Measurements from ENCODE around the gene BOC.
"Not testable (repeated sequence)": the region's sequence is repeated elsewhere in the genome, so short reads cannot be mapped to it uniquely, and the experiment has no call there.

BOC gene, protein sequence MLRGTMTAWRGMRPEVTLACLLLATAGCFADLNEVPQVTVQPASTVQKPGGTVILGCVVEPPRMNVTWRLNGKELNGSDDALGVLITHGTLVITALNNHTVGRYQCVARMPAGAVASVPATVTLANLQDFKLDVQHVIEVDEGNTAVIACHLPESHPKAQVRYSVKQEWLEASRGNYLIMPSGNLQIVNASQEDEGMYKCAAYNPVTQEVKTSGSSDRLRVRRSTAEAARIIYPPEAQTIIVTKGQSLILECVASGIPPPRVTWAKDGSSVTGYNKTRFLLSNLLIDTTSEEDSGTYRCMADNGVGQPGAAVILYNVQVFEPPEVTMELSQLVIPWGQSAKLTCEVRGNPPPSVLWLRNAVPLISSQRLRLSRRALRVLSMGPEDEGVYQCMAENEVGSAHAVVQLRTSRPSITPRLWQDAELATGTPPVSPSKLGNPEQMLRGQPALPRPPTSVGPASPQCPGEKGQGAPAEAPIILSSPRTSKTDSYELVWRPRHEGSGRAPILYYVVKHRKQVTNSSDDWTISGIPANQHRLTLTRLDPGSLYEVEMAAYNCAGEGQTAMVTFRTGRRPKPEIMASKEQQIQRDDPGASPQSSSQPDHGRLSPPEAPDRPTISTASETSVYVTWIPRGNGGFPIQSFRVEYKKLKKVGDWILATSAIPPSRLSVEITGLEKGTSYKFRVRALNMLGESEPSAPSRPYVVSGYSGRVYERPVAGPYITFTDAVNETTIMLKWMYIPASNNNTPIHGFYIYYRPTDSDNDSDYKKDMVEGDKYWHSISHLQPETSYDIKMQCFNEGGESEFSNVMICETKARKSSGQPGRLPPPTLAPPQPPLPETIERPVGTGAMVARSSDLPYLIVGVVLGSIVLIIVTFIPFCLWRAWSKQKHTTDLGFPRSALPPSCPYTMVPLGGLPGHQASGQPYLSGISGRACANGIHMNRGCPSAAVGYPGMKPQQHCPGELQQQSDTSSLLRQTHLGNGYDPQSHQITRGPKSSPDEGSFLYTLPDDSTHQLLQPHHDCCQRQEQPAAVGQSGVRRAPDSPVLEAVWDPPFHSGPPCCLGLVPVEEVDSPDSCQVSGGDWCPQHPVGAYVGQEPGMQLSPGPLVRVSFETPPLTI

DNA sequence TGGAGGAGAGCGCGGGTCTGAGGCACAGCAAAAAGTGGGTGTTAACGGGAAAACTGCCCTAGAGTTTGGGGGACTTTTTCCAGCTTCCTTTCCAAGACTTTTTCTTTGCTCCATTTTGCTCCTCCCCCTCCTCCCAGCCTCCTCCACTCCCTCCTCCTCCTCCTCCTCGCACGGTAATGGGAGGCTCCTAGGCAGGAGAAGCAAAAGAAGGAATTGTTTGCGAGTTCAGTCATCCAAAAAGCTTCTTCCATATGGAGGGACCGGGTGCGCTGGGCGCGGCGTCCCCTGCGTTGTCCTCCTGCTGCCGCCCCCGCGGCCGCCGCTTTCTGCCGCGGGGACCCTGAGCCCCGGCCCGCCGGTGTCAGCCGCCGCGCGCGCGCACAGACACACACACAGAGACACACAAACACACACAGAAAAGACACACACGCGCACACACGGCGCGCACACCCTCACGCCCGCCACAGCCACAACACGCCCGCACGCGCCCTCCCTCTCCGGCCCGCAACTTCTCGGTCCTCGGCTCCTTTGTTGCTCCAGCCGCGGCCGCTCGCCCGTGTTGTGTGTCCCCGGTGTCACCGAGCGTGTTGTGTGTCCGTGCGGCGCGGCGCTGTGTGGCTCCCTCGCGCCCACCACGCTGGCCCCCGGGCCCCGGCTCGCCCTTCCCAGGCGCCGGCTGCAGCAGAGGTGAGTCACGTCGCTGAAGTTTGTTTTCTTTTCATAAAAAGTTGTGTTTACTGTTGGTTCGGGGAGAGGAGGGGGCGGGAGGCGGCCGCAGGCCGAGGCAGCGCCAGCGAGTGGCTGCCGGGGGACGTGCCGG is at the start of gene BOC:
Gene BOC, plus strand, starts transcription at position 228 of the 820 bp plus-strand sequence. CDS start 38,246 bp downstream, outside the sequence.
- no peak for DNase-seq (ENCODE audit: low read depth)

DNA sequence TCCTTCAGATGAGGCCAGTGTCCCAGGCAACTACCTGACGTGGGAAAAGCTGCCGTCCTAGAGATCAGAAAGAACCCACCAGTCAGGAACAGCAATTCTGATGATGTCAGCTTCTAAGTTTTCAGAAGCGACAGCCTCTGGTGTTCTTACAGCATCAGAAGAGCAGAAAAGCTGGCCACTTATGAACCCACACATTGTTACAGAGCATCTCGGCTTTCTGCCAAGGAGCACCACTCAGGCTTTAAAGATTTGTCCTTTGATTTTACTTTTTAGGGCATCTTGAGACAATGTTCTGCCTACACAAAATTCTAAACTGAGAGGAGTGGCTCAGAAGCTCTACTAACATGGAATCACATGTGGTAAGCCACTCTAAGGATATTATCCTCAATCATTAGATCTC is 49.7 kb upstream of the BOC start:
- no peak for DNase-seq (ENCODE audit: low read depth)

DNA sequence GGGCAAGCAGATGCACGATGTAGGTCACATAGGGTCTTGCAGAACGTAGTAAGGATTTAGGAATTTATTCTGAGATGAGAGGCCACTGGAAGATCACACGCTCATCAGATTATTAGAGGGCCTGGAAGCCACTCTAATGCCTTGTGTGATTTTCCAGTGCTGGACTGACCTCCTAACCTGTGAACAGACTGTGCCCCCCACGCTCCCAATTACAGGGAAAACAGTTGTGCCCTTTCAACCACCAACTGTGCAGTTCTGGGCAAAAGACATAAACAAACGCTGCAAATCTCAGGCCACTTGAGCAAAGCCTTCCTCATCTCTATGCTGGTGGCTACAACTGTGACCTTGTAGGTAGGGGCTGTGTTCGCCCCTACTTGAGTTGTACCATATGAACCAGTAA is 48.2 kb upstream of the BOC start:
- DNase-seq (ENCODE audit: low read depth), result no peak

DNA sequence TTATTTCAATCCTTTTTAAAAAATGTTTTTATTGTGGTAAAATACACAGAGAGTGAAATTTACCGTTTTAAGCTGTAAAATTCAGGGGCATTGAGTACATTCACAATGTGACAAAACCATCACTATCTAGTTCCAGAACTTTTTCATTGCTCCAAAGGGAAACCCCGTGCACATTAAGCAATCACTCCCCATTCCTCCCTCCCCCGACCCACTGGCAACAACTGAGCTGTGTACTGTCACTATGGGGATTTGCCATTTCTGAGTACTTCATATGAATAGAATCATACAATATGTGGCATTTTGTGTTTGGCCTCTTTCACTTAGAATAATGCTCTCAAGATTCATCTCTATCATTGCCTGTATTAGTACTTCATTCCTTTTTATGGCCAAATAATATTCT is 45.5 kb upstream of the BOC start:
- no peak for DNase-seq (ENCODE audit: low read depth)

DNA sequence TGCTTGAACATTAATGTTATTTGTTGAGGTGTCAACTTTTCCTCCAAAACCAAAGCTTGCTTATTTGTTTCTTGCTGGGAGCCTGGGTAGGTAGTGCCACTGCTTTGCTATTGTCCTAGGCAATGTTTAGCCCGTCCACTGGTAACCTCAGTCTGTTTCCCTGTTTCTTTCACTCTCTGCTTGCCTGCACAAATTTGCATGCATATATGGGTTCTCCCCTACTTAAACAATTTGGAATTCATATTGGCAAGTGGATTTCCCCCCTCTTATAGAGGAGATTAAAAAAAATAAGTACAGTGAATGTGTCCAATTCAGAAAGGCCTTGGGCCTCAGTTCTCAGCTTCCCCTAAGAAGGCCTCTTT is 45.0 kb upstream of the BOC start:
- no peak for DNase-seq (ENCODE audit: low read depth)

DNA sequence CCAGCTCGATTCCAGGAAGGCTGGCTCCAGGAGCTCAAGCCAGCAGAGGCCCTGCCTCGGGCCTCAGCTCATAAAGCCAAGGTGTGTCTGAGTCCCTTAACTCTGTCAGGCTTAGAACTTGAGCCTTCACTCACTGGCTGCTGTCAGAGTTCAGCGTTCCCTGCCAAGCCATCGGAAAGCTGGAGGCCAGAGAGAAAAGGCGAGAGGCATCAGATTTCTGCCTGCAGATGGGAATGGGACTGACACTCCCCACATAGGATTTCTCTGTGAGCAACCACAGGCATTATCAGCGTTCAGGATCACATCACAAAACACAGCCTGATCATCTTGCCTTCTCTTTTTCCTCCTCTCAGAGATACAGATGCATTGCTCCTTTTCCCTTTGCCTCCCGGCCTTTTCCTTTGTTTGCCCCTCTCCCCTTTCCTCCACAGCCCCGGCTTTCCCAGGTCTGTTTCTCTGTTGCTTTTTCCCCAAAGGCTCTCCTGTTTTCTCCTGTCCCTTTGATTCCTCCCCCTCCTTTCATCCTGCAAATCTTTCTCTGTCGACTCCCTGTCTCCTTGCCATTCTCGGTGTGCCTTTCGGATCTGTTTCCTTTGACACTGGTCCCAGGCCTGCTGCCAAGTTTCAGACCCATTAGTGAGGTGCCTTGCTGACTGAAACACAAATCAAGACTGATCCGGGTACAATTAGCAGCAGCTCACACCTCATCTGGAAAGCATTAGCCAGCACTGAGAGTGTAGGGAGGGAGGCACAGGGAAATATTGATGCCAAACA is 44.5 kb upstream of the BOC start:
- DNase-seq (ENCODE audit: low read depth), result peak; percentile 55

DNA sequence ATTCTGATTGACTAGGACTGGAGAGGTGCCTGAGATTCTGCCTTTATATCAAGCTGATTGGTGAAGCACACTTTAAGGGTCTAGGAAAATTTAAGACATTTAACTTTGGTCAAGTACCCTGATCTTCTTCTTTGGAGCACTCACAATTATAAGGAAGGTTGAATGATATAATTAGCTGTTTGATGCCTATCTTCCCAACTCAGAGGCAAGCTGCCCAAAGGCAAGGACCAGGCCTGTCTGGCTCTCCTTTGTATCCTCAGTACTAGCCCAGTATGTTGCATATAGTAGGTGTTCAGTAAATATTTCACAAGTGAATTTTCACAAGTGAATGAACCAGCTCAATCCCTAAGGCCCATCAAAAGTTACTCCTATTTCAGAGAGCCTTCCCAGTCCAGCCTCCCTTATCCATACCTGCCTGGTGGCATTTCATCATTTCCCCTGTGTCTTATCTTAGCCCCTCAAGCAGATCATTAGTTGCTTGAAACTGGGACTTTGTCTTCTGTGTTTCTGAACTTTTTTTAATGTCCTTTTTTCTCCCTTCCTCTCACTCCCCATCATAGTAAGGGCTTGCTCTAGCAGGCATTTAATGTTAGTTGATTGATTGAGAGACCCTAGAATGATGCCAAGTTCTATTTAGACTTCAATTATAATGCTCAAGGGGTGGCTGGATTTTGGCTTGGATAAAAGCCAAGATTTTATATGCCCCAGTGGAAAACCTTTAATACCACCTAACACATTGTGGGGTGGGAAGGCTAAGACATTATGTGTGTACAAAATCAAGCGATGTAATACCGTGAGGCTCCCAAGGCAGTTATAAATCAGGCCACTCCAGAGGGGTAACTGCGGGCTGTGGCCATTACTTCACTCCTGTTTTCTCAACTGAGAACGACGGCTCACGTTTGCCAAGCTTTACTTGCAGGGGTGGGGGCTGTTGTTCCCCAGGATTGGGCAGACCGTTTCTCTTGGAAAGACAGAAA is 43.2 kb upstream of the BOC start:
- no peak for DNase-seq (ENCODE audit: low read depth)

DNA sequence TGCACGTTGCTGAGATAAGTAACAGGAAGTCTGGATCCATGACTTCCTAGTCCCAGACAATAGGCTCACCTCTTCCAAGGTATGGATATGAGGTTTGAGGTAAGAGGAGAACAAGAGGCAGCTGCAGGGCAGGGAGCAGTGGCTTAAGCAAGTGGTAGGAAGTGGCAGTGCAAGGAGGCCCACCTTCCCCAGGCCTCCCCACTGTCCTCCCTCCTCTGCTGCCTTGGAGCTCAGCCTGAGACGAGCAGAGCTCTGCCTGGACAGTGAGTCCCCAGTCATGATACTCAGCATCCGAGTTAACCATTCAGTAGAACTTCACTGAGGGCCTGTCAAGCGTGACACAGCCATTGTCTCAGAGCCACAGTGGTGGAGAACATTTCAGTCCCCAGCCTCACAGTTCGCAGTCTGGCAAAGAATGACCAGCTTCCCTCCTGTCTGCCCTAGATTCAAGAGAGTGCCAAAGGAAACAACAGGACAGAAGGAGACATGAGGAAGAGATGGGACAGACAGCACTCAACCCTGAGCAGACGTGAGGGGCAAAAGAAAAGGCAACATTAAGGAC is 41.4 kb upstream of the BOC start:
- no peak for DNase-seq (ENCODE audit: low read depth)

DNA sequence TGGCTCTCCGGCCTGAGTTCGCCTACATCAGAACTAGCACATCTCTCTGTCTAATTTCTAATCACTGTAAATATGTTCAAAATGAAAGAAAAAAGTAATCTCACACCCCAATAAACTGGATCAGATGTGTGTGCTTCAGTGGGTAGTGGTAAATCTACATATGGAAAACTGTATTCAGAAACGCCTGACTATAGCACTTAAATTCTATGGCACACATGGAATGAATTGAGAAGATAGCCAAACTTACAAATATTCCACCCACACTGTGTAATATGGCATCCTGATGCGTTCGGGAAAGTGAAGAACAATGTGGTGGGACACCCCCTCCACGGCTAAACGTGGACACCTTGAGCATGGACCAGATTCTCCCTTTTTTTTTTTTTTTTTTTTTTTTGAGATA is 40.6 kb upstream of the BOC start:
- DNase-seq (ENCODE audit: low read depth), result no peak

DNA sequence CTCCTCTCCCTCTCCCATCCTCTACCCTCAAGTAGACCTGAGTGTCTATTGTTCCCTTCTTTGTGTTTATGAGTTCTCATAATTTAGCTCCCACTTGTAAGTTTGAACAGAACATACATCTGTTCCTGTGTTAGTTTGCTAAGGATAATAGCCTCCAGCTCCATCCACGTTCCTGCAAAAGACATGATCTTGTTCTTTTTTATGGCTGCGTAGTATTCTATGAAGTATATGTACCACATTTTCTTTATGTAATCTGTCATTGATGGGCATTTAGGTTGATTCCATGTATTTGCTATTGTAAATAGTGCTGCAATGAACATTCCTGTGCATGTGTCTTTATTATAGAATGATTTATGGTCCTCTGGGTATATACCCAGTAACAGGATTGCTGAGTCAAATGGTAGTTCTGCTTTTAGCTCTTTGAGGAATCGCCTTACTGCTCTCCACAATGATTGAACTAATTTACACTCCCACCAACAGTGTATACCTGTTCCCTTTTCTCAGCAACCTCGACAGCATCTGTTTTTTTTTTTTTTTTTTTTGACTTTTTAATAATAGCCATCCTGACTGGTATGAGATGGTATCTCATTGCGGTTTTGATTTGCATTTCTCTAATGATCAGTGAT is 39.6 kb upstream of the BOC start:
- not testable (repeated sequence) for DNase-seq (ENCODE audit: low read depth)

DNA sequence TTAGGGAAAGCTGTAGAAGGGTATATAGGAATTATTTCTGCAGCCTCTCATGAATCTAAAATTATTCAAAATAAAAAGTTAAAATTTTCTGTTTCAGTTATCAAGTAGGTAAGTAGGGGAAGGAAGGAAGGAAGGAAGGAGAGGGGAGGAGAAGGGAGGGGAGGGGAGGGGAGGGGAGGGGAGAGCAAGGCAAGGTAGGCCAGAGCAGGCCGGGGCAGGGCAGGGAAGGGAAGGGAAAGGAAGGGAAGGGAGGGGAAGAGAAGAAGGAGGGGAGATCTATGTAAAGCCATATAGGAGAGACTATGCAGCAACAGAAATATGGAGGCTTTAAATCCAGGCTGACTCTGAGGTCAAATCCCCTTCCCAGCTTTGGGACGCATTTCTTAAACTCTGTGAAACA is 38.3 kb upstream of the BOC start:
- no peak for DNase-seq (ENCODE audit: low read depth)

DNA sequence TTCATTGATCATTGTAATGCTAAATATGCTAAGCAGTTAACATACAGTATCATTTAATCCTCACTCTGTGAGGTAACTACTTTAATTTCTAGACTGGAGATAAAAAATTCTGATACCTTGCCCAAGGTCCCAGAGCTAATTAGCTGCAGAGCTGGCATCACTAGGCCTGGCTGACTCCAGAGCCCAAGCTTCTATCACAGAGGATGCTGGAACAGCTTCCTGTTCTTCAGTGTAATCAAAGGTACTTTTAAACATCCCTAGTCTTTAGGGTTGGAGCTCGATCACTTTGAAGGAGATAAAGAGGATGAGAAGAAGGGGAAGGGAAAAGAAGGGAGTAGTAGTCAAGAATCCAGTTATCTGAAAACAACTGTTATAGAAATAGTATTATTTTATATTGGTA is 37.1 kb upstream of the BOC start:
- no peak for DNase-seq (ENCODE audit: low read depth)

DNA sequence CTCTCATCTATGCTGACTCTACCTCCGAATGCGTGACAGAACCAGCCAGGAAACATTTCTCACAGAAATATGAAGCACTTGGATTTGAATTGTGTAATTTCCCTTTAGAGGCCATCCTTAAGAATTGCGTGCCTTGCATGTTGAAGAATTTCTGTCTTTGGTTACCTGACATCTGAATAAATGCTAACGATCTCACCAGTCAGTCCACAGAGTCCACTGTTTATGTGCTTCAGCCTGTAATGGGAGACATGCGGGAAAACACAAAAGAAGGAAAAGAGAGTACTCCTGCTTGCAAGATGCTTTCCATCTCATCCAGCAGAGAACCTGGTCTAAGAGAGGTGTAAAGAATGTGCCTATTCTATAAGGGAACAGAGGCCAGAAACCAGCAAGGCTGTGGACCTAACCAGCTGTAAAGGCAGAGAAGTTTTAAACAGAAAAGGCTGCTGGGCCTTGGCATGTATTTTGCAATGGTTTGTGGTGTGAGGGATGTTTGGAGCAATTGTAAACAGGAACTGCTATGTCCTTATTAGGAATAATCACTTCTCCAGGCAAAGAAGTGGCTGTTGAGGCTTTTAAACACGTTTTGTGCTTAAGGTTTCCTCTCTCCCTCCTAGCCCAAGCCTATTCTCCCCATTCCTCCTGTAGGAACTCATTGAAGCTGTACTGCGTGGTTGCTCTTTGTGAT is 36.4 kb upstream of the BOC start:
- DNase-seq (ENCODE audit: low read depth), result no peak

DNA sequence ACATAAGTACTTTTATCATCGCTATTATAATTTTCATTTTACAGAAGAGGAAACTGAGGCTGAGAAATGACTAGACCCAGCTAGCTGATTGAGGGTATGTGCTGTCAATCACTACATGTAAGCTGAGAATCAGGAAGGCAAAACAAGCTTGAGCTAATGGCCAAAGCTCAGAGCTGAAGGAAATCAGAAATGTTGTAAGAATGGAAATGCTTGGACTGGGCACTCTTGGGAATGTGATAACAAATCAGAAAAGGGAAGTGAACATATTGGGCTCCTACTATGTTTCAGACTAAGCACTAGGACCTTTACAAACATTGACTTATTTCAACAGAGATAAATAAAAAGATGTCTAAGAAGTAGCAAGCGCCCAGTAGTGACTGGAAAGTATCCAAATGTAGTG is 33.8 kb upstream of the BOC start:
- no peak for DNase-seq (ENCODE audit: low read depth)

DNA sequence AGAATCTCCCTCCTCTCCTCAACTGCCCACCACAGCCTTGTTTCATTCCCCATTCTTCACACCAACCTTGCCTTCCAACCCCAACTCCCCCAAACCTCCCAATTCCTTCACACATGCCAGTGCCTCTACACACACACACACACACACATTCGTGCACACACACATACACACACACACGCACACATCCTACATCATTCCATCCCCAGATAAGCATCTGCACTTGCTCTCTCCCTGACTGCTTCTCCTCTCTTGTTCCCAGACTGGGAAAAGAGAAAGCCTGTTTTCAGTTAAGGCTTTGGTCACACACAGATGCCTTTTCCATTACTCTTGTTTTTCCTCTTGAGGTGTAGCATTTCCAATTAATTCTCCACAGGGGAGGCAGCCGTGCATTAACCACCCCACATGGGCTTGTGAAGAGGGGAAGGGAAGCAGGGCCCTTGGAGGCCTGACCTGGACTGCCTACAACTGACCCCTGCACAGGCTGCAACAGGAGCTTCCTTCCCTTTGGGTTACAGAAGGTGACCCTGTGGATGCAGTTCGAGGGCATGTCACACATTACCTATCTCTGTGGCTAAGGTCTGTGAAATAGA is 32.0 kb upstream of the BOC start:
- no peak for DNase-seq (ENCODE audit: low read depth)

DNA sequence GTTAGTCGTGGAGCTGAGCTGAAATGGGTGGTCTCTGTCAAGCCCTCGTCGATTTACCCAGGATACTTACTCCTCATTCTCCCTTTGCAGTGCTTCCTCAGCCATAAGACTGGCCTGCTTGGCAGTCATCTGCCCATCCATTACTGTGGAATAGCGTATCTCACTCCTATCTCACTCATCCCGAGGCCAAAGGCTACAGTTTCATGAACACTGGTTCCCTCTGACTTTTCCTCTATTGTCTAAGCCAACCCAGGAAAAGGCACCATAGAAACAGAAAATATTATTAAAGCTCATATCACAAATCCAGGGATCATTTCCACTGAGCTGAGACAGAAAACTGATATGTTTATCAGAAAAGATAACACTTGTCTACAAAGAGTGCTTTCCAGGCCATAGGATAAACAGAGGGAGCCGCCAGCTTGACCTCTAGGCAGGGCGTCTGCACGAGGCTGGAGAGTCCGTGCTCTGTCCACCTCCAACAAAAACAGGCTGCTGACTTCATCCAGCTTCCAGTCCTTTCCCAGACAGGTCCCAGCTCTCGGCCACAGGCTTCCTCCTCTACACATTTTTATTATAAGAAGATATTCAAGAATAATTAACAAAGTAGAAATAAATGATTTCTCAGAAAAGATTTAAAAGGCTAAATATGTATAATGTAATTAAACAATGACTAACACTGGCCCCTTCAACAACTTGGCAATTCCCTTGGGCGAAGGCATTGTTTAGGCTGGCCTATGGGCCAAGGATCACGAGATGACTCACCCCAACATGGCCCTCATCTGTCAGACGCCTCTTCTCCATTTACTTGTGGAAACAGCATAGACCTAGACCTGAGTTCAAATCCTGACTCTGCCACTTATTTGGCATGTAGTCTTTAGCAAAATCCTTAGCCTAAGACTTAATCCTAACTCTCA is 27.4 kb upstream of the BOC start:
- DNase-seq (ENCODE audit: low read depth), result no peak

DNA sequence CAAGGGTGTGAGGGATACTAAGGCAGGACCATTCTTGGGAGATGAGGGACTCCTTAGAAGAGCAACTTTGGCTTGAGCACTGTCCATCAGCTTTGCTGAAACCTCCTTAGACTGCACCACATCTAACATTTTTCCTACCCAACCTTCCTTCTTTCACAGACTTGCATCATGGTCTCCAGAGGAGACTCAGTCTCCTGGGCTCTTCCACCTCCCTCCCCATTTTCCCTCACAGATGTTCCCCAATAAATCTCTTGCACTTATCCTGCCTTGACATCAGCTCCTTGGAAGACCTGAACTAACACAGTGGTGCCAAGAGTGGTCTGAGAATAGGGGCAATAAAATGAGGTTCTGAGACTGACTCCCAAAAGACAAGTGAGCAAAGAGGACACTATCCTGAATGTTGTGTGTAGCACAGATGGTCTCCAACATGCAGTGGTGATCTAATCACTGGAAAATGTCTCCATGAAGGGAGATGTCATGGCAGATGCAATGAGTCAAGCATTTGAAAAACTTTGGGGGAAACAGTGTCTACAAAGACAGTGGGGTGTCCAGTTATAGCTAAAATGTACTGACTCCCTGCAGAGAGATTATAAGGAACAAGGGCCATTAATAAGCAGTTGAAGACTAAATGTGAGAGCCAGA is 26.0 kb upstream of the BOC start:
- DNase-seq (ENCODE audit: low read depth), result no peak

All from GM04504 (cell line).